Measurements from ENCODE around the gene UHRF1.

- no peak for TF ChIP-seq CTCF (optimal IDR thresholded peaks at IDR 0.05 in 1 of 3, IDR thresholded peaks at IDR 0.05 in 1 of 3, conservative IDR thresholded peaks at IDR 0.05 in 1 of 3; ENCODE audit: extremely low read depth in 1 of 3, insufficient read depth in 2 of 3, low read length in 3 of 3)
- no peak for TF ChIP-seq EZH2 (IDR thresholded peaks at IDR 0.05; ENCODE audit: low read length)
These were observed 14.0 kb downstream of the UHRF1 start for GRCh38 chr19:4923276-4923747.

Measured in keratinocyte (primary cell).